WERI-Rb-1 (cell line): ENCODE data around the gene G0S2.

Experiments used
- DNase-seq: peaks from one replicate; pipeline ENCODE4 v3.0.0-alpha.2; 2020
- H3K27ac ChIP-seq: fragments of 250-450 bp; sonication (Bioruptor Pico); 2 replicates; pipeline ENCODE4 v1.5.1; 2020; ENCODE audit warnings: mild to moderate bottlenecking, moderate library complexity
- H3K27me3 ChIP-seq: fragments of 250-450 bp; sonication (Bioruptor Pico); 2 replicates; pipeline ENCODE4 v1.5.1; 2021; ENCODE audit warnings: mild to moderate bottlenecking, low read depth, moderate library complexity; ENCODE audit not compliant: insufficient read depth, severe bottlenecking
- H3K36me3 ChIP-seq: fragments of 250-450 bp; sonication (Bioruptor Pico); 2 replicates; pipeline ENCODE4 v1.5.1; 2020; ENCODE audit warnings: mild to moderate bottlenecking, moderate library complexity
- H3K4me3 ChIP-seq: 2 replicates; pipeline ENCODE4 v1.5.1; 2011; ENCODE audit warnings: low read depth, mild to moderate bottlenecking, control low read depth, low read length
- H3K9me3 ChIP-seq: fragments of 250-450 bp; sonication (Bioruptor Pico); 2 replicates; pipeline ENCODE4 v1.5.1; 2021; ENCODE audit warnings: mild to moderate bottlenecking, moderate library complexity; ENCODE audit not compliant: severe bottlenecking
- CTCF ChIP-seq: IDR thresholded peaks from 2 replicates; pipeline ENCODE4 v1.5.1; 2011; ENCODE audit warnings: low read depth, mild to moderate bottlenecking, control low read depth, inconsistent platforms, low read length

Gene G0S2

DNA sequence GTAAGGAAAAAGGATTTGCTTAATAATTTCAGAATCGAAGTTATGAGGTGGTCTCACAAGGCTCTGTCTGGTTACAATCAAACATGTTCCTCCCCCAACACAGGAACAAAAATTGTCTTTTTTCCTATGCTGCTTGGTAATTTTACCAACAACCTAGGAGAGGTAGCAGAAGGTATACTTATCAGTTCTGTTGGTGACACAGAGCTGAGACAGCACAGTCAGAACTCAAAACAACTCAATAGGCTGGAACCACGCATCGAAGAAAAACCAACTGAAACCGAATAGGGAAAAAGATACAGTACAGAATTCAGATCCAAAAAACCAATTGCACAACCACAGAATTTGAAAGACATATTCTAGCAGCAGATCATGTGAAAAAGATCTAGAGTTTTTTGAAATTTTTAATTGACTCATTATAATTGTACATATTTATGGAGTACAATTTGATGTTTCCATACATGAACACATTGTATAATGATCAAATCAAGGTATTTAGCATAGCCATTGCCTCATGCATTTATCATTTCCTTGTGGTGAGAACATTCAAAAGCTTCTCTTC lies 3.8 kb downstream of the G0S2 start:
- no peak overlapping the region for H3K27ac ChIP-seq
- H3K27me3 ChIP-seq = peaks cover 61% of the 10 kb centered on the region
- DNase-seq = no peak
- no peak overlapping the region for H3K4me3 ChIP-seq
- no peaks in the 10 kb centered on the region for H3K36me3 ChIP-seq
- no peaks in the 10 kb centered on the region for H3K9me3 ChIP-seq
- TF ChIP-seq CTCF = no peak

GRCh38 chr1:209685821-209686220 lies 10.6 kb downstream of the G0S2 start:
- TF ChIP-seq CTCF = no peak
- H3K27me3 ChIP-seq = peaks cover 43% of the 10 kb centered on the region
- H3K36me3 ChIP-seq = no peaks in the 10 kb centered on the region
- DNase-seq = no peak
- H3K4me3 ChIP-seq = no peak overlapping the region
- H3K27ac ChIP-seq = no peak overlapping the region
- H3K9me3 ChIP-seq = no peaks in the 10 kb centered on the region

DNA sequence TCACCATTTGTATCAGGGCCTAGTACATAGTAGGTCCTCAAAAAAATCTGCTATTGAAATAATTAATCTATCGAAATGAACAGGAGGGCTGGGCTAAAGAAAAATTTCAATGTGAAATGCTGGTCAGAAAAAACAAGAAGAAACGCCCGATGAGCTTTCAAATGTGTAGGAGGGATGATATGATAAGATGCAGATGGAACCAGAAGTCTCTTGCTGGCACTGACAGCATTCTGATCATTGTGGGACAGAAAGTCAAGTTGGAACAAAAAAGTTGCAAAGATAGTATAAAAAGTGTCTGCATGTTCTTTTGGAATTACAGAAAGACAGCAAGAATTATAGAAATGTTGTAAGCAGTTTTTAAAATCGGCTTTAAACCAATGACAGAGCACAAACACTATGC lies 11.1 kb downstream of the G0S2 start:
- H3K36me3 ChIP-seq = no peaks in the 10 kb centered on the region
- H3K4me3 ChIP-seq = no peak overlapping the region
- H3K27me3 ChIP-seq = peaks cover 43% of the 10 kb centered on the region
- no peaks in the 10 kb centered on the region for H3K9me3 ChIP-seq
- H3K27ac ChIP-seq = no peak overlapping the region
- DNase-seq = no peak
- TF ChIP-seq CTCF = no peak

DNA sequence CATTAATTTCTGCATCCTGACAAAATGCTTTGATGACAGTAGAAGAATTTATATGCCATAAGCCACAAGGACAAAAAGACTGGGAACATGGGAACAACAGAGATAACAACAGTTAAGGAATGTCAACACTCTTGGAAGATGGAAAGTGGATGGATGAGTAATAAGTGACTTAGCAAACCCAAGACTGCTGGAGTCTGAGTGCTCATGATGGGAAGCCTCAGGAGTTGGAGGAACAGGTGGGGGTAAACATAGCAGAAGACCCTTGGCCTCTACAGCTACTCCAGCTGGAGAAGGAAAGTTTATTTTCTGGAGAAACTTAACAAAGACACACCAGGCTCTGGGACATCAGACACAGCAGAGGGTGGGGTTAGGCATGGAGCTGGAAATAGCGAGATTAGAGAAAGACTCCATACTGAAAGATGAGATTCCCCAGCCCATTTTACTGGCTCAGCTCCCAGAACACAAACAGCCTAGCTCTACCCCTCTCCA lies 13.6 kb downstream of the G0S2 start:
- H3K27ac ChIP-seq = no peak overlapping the region

DNA sequence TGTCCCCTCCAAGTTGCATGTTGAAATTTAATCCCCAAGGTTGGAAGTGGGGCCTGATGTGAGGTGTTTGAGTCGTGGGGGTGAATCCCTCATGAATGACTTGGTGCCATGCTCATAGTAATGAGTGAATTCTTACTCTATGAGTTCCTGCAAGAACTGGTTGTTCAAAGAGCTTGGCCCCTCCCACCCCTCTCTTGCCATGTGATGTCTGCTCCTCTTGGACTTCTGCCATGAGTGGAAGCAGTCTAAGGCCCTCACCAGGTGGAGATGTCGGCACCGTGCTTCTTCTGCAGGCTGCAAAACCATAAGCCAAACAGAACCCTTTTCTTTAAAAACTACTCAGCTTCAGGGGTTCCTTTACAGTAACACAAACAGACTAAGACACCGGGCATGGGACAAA lies 14.3 kb downstream of the G0S2 start:
- no peak for TF ChIP-seq CTCF
- H3K27ac ChIP-seq = no peak overlapping the region
- no peak overlapping the region for H3K4me3 ChIP-seq
- no peaks in the 10 kb centered on the region for H3K9me3 ChIP-seq
- no peaks in the 10 kb centered on the region for H3K36me3 ChIP-seq
- DNase-seq = no peak
- H3K27me3 ChIP-seq = peaks cover 57% of the 10 kb centered on the region

More for the DNA sequence above, 13.6 kb downstream of the G0S2 start:
- Histone ChIP-seq H3K9me3 (no peaks in the 10 kb centered on the region), H3K36me3 (no peaks in the 10 kb centered on the region), H3K27me3 (peaks cover 52% of the 10 kb centered on the region), H3K4me3 (no peak overlapping the region)
- TF ChIP-seq CTCF = no peak
- no peak for DNase-seq

DNA sequence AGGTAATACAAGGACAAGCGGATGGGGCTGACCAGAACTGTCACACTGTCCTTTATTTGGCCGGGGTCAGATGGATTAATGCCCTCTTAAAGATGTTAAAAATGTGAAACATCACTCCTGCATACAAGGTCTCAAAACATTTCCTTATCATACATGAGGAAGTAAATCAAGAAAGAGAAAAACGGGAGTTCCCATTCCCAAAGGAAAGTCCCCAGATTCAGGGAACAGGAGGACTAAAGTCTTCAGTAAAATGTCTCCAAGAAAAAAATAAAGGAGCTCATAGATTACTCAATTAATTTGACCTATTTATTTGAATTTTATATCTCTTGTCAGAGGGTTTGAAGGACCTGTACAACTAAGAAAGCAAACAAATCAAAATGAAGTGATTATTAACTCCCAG lies 16.0 kb downstream of the G0S2 start:
- H3K27ac ChIP-seq = no peak overlapping the region
- H3K4me3 ChIP-seq = no peak overlapping the region
- H3K27me3 ChIP-seq = peaks cover 53% of the 10 kb centered on the region
- no peak for DNase-seq
- no peak for TF ChIP-seq CTCF
- H3K36me3 ChIP-seq = no peaks in the 10 kb centered on the region
- H3K9me3 ChIP-seq = no peaks in the 10 kb centered on the region
